GM18870 (cell line): Measurements from ENCODE around the gene SNAP25.

Experiments
- ATAC-seq: cut with Tn5 transposase; IDR thresholded peaks from one replicate; pipeline ENCODE4 v1.9.1; 2021; ENCODE audit warnings: moderate library complexity; ENCODE audit not compliant: unreplicated experiment

SNAP25 gene

GRCh38 chr20:10300582-10301446, 82.2 kb downstream of the SNAP25 start:
- no peak for ATAC-seq

DNA sequence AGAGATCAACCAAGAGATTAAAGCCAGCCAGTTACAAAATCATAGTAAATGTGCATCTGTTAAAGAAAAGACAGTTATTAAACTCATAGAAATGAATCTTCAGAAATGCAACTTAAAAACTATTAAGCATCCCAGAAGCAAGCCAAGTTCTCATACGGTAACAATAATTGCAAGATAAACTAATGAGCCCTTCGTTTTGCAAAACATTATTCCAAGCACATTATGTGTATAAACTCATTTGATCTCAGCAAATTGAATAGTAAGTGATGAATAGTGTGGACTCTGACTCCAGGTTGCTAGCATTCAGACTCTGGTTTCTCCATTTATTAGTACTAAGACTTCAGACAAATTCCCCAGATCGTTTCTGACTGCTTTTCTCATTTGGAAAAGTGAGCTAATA, 85.2 kb downstream of the SNAP25 start:
- no peak for ATAC-seq

DNA sequence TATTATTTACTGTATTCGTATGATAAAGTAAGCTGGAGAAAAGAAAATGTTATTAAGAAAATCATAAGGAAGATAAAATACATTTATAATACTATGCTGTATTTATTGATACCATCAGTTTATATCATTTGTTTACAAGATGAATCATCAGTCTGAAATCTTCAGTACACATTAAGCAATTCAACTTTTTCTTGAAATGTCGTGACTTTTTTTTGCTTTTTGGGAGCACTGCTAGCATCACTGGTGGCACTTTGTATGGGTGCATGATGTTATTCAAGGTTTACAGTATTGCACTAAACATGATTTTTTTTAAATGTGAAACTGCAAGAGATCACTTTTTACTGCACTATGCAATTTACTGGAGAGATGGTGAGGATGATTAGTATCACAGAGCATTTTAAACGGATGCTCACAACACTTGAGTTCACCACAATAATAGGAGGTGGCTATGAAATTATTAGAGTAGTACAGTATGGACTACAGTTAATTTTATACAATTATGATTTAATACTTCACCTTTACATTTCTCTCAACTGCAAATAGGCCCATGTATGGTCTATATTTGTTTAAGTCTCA, 85.9 kb downstream of the SNAP25 start:
- no peak for ATAC-seq

DNA sequence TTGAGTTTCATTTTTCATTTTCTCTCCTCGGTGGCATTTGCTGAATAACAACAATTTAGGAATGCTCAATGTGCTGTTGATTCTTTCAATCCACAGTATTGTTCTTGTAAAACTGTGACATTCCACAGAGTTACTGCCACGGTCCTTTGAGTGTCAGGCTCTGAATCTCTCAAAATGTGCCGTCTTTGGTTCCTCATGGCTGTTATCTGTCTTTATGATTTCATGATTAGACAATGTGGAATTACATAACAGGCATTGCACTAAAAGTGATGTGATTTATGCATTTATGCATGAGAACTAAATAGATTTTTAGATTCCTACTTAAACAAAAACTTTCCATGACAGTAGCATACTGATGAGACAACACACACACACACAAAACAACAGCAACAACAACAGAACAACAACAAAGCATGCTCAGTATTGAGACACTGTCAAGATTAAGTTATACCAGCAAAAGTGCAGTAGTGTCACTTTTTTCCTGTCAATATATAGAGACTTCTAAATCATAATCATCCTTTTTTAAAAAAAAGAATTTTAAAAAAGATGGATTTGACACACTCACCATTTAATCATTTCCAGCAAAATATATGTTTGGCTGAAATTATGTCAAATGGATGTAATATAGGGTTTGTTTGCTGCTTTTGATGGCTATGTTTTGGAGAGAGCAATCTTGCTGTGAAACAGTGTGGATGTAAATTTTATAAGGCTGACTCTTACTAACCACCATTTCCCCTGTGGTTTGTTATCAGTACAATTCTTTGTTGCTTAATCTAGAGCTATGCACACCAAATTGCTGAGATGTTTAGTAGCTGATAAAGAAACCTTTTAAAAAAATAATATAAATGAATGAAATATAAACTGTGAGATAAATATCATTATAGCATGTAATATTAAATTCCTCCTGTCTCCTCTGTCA, 88.1 kb downstream of the SNAP25 start:
- ATAC-seq = no peak

DNA sequence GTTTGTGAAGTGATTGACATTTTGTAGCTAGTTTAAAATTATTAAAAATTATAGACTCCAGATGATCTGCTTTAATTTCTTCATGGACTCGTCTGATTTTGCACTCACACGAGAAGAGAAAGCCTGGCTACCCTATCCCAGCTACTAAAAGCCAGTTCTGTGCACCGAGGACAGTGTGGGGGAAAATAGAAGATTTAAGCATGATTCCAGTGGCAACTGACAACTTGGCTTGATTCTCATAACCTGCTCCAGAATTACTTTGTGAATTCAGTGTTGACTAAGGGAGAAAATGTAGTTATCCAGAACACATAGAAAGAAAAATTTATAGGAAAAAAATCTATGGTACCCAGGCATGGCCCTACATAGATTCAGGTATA, 88.7 kb downstream of the SNAP25 start:
- ATAC-seq = no peak

DNA sequence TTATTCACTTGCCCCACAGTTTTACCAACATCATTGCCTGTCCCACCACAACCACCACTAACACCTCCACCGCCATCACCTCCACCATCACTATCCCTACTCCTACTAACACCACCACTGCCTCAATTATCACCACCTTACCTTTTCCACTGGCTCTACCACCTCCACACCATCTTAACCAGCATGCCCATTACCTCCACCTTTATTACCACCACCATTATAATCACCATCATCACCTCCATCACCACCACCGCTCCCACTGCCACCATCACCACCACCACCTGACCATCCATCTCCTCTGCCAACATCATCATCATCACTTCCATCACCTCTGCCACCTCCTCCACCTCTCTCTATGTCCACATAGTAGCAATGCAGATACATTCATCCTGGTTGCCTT, 90.0 kb downstream of the SNAP25 start:
- ATAC-seq = no peak

DNA sequence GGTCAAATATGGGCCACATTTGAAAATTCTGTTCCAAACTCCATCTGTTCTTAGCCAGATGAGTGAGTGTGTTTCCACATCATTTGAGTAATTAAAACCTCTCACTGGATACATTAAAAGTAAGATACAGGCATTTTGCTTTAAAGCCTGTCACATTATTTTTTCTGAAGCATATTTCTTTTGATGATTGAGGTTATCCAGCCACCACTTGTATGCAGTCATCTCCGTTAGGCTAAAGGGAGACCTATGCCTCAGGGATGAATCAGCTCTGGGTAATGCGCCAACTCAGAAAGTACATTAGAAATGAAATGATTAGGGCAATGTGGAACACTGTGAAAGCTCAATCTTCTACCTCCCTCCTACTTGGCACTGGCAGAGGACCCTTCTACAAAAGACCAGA, 90.7 kb downstream of the SNAP25 start:
- no peak for ATAC-seq

DNA sequence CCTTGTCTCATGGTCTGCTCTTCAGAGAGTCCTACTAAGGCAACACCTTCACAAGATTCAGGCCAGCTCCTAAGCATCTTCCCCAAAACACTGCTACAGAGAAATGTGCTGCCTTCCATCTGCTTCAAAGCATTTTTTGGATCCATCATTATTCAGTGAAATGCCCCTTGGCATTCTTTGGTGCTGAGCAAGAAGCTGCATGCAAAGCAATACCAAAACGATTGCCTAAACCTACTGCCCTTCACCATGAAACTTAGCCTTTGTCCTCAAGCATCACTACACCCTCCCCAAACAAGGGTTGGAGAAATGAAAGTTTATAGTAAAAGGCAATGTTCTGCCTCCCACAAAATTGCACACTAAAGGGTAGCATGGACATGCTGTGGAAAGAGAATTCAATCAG, 93.5 kb downstream of the SNAP25 start:
- ATAC-seq = no peak

DNA sequence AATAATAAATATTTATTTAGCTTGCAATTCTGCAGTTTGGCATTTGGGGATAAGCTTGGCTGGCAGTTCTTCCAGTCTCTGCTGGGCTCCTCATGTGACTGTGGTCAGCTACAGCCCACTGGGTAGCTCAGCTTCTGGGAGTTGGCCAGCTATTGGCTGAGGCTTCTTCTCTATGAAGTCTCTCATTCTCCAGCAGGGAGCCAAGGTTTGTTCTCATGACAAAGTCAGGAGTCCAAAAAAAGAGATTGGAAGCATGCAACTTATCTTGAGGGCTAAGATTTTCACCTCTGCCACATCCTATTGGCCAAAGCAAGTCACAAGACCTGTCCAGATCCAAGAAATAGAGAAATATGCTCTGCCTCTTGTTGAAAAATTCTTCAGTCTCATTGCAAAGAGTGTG, 94.6 kb downstream of the SNAP25 start:
- ATAC-seq = no peak

- ATAC-seq = no peak
These were observed 95.1 kb downstream of the SNAP25 start for GRCh38 chr20:10313701-10314100.

GRCh38 chr20:10314198-10314597, 95.6 kb downstream of the SNAP25 start:
- no peak for ATAC-seq

DNA sequence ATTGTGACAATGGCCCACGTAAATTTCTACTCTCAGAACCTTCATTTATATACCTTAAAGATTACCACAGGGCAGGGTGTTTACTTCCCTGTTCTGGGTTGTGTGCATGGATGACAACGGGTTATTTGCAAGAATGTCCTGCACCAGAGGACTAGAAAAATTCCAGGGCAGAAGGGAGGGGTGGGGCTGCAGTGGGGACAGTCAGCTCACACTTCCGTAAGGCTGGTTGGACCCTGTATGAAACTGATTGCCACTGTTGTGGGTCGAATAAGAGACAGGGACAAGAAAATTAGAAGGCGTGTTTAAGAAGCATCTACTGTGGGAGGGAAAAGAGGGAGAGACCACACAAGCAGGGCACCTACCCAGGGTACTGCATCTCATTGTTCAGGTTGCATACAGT, 96.5 kb downstream of the SNAP25 start:
- ATAC-seq = no peak

DNA sequence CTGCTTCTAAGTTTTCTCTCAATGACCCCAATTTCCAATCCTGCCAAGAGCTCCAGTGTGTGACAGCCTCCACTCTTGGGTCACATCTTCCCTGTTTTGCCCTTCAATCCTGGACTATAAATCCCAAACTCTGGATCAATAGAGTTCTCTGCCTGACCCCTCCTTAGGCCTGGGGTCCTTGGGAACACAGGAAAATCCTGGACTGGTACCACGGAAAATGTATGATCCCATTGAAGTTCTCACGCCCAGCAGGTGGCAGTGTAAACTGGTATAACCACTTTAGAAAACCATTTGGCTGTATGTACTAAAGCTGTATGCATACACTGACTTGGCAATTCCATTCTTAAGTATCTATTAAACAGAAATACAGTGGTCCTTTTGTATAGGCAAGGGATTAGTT, 98.0 kb downstream of the SNAP25 start:
- ATAC-seq = no peak

- ATAC-seq = no peak
These were observed 99.8 kb downstream of the SNAP25 start for GRCh38 chr20:10318291-10319024.

GRCh38 chr20:10319855-10320254, 101.2 kb downstream of the SNAP25 start:
- ATAC-seq = no peak

GRCh38 chr20:10321138-10321717, 102.6 kb downstream of the SNAP25 start:
- ATAC-seq = no peak

DNA sequence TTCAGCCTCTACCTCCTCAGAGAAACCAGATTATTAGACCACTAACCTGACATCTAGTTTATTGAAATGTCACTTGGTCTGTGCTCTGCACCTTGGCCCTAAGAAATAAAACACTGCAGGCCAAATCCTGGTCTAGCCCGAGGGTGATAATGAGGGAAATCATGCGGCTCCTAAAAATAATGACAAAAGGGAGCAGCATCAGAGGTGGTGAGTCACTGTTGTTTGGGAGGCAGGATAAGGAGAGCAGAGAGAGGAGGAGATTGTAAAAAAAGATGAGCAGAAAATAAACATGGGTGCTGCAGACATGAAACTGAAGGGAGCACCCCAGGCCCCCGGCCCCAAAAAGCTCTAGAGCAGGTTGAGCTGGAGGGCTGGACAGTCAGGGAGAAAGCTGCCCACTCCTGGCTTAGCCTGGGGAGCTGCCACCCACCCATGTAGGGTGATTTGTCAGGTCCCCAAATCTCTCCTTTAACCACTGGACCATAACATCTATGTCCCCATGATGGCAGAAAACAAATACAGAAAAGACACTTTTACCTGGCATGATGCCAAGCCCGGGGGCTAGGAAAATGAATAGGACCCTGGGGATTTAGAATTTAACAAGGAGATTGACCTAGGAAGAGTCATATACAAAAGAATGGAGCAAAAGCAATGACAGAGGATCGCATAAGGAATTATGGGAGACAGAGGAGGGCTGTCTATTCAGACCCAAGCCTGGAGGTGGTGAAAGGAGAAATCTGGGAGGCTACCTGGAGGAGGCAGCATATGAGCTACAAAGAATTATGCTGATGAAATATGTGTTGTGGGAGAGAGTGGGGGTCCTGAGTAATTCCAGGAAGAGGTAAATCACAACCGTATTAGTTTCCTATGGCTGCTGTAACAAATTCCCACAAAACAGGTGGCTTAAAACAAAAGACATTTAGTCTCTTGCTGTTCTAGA, 103.7 kb downstream of the SNAP25 start:
- ATAC-seq = no peak

- no peak for ATAC-seq
These were observed 105.1 kb downstream of the SNAP25 start for GRCh38 chr20:10323729-10324128.

- no peak for ATAC-seq
These were observed 105.7 kb downstream of the SNAP25 start for GRCh38 chr20:10324198-10324847.
